GM21423 (cell line): ENCODE data around the gene CASP4.
"Not testable (repeated sequence)": the region's sequence is repeated elsewhere in the genome, so short reads cannot be mapped to it uniquely, and the experiment has no call there.

Experiments used
- ATAC-seq: cut with Tn5 transposase; IDR thresholded peaks from one replicate; pipeline ENCODE4 v1.9.1; 2021; ENCODE audit warnings: mild to moderate bottlenecking, moderate library complexity; ENCODE audit not compliant: unreplicated experiment

CASP4 gene

DNA sequence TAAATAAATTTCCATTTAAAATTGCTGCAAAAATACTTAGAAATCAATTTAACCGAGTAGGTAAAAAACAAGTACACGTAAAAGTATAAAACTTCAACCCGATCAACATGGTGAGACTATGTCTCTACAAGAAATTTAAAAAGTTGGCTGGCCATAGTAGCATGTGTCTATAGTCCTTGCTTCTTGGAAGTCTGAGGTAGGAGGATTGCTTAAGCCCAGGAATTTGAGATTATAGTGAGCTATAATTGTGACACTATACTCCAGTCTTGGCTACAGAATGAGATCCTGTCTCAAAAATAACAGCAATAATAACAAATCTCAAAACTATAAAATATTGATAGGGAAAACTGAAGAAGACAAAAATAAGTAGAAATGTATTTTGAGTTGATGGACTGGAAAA is 11.1 kb downstream of the CASP4 start:
- no peak for ATAC-seq

- ATAC-seq, result no peak
Observed at GRCh38 chr11:104956528-104956927, 11.8 kb downstream of the CASP4 start.

GRCh38 chr11:104946907-104947306 is 21.5 kb downstream of the CASP4 start:
- peak; percentile 97 for ATAC-seq

DNA sequence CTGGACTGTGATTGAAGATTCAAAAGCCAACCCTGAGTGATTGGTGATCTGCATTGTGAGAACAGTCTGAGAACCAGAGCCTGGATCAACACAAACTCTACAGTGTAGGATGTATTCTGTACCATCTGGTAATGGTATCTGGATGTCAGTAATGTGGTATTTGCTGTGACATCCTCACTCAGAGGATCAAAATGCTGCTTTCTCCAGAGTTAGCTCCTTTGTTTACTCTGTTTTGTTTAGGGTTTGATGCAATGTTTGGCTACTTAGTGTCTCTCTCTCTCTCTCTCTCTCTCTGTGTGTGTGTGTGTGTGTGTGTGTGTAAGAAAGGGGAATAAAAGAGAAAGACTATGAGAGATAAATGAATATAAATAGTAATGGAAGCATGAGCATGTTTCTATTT is 24.3 kb downstream of the CASP4 start:
- ATAC-seq, result no peak

GRCh38 chr11:104943561-104943960 is 24.8 kb downstream of the CASP4 start:
- no peak for ATAC-seq

- no peak for ATAC-seq
Observed at GRCh38 chr11:104934594-104934993, 33.8 kb downstream of the CASP4 start.

DNA sequence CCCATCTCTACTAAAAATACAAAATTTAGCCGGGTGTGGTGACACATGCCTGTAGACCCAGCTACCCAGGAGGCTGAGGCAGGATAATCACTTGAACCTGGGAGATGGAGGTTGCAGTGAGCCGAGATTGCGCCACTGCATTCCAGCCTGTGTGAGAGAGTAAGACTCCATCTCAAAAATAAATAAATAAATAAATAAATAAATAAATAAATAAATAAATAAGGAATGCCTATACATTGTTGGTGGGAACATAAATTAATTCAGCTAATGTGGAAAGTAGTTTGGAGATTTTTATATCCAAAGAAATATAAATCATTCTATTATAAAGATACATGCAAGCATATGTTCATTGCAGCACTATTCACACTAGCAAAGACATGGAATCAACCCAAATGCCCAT is 34.3 kb downstream of the CASP4 start:
- not testable (repeated sequence) for ATAC-seq

GRCh38 chr11:104928811-104929210 is 39.6 kb downstream of the CASP4 start:
- ATAC-seq, result no peak

DNA sequence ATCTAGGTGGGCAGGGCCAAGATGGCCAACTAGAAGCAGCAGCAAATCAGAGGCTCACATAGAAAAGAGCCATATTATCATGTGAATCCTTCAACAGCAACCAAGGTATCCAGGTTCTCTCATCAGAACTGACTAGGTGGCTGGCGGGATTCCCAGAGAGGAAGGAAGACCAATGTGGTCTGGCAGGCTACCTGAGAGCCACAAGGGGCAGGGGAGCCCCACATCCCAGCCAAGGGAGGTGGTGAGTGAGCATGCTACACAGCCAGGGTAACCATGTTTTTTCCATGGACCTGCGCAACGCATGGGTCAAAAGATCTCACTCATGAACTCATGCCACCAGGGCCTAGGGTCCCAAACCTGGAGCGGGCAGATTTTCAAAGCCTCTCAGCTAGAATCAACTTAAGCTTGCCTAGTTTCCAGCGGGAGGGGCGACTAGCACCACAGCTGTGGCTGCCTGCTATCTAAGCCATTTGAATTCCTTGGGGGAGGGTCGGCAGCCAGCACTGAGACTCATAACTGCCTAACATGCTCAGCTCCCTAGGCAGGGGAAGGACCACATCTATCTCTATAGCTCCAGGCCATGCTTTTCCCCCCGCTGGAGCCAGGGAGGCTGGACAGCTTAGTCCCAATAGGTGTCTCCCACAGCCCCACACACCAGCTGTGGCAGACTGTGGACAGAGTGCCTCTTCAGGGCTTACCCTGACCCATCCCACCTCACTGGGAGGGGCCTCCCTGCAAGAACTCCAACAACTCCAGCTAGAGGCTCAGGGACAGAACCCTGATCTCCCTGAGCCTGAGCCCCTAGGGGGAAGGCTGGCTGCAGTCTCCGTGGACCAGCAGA is 41.4 kb downstream of the CASP4 start:
- ATAC-seq, result no peak

- no peak for ATAC-seq
Observed at GRCh38 chr11:104925850-104926249, 42.5 kb downstream of the CASP4 start.

- peak; percentile 82 for ATAC-seq
Observed at GRCh38 chr11:104918113-104918824, 50.1 kb downstream of the CASP4 start.

DNA sequence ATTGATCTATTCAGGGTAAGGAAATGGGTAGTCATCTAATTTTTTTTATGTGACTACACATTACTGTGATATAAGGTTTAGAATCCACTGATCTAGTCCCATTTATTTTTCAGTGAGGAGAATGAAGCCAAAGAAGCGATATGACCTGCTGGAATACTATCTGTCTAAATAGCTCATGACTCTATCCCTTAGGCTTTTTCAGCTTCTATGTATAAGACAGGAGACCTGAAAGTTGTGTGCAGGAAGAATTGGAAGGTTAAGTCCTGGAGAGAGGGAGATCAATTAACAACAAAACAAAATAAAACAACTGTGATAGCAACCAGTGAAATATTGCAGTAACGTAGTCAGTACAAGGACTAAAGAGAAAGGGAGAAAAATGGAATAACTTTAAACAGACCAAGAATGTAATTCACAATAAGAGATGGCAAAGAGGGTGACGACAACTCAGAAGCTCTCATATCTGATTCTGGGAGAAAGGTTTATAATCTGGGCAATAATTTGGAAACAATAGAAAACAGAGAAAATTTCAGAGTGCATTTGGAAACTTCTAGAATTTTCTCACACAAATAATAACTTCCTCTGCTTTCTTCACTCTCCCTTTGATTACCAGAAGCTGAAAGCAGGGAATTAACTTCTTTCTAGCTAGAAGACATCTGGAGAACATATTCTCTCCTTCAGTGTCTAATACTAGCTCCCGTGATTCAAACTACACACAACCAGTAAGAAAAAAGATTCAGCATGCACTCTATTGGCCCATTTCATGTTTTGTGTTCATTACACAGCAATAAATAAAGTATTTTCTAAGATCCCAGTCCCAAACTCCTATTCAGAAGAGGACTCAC is 50.9 kb downstream of the CASP4 start:
- peak; percentile 41 for ATAC-seq

DNA sequence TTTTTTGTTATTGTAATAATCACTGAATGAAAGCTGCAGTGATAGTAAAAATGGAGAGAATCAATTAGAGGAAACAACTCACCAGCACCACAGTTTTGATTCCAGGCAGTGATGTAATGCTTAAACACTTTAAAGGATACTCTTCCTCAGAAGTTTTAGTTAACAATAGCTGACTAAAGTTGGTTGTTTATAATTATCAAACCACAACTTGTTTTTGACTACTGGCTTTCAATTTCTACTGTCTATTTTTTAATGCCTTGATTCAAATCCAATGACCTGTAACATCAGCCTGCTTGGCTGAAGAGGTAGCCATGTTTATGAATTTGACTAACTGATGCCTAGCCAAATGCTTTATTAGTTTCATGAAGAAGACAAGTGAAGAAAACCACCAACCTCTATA is 51.9 kb downstream of the CASP4 start:
- ATAC-seq, result no peak

GRCh38 chr11:104912102-104912501 is 56.3 kb downstream of the CASP4 start:
- no peak for ATAC-seq

GRCh38 chr11:104908186-104908531 is 60.2 kb downstream of the CASP4 start:
- ATAC-seq, result no peak

DNA sequence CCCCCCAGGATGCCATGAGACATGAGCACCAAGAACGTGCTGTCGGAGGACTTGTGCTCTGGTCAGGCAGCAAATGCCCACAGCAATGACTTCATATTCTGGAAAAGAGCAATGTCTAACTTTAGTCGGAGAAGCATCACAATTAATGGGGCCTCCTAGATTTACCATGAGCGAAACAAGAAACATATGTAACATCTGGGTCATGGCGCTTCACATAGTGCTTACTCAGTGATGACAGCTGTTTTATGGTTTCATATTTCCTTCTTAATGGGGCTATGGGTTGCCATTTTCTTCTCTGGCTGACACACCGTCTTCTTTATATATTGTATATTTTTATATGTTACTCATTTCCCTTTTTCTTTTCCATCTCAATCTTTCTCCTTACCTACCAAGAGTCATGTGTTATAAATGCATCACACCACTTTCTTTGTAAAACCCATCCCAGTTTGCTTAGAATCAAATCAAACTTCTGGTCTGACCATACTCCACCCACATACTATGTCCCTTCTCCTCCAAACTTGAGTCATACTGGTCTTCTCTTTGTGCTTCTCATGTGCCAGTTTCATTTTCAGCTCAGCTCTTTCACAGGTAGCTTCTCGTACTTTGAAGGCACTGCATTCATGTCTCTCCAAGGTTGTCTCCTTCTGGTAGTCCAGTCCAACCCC is 60.7 kb downstream of the CASP4 start:
- peak; percentile 76 for ATAC-seq

DNA sequence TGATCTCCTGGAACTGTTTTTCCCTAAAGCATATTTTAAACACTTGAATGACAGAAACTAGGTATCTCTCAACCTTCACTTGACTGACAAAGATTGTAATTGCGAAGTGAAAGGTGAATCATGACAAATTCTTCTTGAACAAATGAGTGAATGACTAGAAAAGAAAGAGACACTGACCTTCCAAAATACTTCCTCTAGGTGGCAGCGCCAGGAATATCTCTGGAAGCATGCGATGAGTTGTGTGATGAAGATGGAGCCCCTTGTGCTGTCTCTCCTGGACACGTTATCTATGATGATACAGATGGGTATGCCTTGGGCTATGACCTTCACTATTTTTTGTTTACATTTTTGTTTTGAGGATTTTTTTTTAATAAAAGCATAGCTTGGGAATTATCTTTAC is 63.1 kb downstream of the CASP4 start:
- ATAC-seq, result no peak

DNA sequence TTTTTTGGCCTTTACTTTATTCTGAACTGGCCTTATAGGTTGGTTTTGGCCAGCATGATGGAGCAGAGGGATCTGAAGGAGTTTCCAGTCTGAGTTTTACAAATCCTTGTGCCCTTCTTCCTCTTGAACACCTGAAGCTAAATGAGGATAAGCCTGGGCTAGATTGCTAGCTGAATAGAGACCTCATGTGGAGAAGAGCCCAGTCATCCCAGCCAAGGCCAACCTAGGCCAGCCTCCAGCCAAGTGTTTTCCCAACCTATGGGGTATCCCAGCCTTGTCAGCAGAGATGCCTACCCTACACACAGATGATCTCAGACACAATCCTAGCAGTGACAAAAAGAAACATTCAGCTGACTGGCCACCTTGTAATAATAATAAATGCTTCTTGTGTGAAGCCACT is 69.1 kb downstream of the CASP4 start:
- no peak for ATAC-seq

- ATAC-seq, result no peak
Observed at GRCh38 chr11:104898685-104899013, 69.7 kb downstream of the CASP4 start.

DNA sequence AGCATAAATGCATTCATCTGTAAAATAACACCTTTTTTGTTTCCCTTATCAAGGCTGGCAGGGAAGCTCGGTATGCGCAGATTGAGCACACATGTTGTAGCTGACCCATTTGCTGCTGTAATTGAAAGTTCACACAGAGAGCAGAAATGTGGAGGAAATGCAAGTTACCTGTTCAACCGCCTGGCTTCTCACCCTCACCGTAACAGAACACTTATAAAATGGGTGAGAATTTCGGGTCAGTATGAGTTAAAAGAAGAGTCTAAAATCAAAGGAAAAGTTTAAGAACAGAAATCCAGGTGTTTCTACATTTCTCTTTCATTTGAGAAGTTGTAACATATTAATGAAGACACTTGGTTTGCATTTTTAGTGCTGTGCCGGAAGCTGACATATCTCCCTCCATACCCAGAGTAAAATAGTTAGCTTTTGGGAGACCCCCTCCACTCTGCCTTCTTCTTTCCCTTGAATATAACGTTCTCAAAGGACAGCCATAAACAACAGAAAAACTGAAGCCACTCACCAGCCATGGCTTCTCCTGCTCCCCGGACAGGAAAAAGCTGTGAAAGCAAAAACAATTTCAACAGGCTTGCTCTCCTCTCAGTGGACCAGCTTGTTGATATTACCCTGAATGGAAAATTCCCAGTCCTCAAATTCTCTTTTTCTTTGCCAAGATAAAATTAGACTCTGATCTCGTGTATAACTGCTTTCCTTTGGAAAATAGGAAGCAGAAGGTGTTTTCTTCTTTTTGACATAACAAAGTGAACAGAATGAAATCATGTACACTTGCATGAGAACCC is 70.3 kb downstream of the CASP4 start, which contains the start of gene CASP12:
CASP12 (minus strand) TSS at position 570 of the 794 bp plus-strand sequence.
- ATAC-seq, result peak; percentile 86
